GM12878 (cell line): Measurements from ENCODE around the gene BTF3L4. TPM values are rescaled to one million over a fixed set of nuclear protein-coding genes. Genes with fewer than 3 reads are reported as not detected.

Experiments used
- ATAC-seq: fragments of 200-7000 bp; cut with Tn5 transposase; 3 replicates; pipeline ENCODE4 v1.9.1; 2020; ENCODE audit warnings: mild to moderate bottlenecking, moderate library complexity
- BruUV-seq: library from RNA; stranded (reverse); fragments of 400-500 nt; replicated peaks from 2 replicates; lab custom pipeline; 2021; lab: Mats Ljungman, UMichigan
- CTCF ChIA-PET: fragments of 300-600 bp; sonication (Branson Sonifier 250); formaldehyde crosslinking; extraction: SDS; loops from one replicate; lab custom pipeline; 2021; ENCODE audit warnings: inconsistent platforms; lab: Yijun Ruan, JAX
- POLR2A ChIA-PET: fragments of 350-600 bp; formaldehyde crosslinking; extraction: SDS; loops from one replicate; lab custom pipeline; 2021; ENCODE audit warnings: inconsistent platforms; lab: Charles Lee
- RAD21 ChIA-PET: fragments of 300-600 bp; sonication (Branson Sonifier 250); formaldehyde crosslinking; loops from one replicate; lab custom pipeline; 2023; ENCODE audit warnings: antibody characterized with exemption; ENCODE audit not compliant: unreplicated experiment; lab: Charles Lee
- SMC1A ChIA-PET: fragments of 300-600 bp; sonication (Branson Sonifier 250); formaldehyde crosslinking; loops from one replicate; lab custom pipeline; 2023; ENCODE audit not compliant: unreplicated experiment, uncharacterized antibody; lab: Charles Lee
- DNase-seq: peaks from one replicate; pipeline ENCODE4 v3.0.0-alpha.2; 2011; ENCODE audit warnings: low read depth, low spot score
- FAIRE-seq: peaks from 3 replicates; lab custom pipeline; 2011; peaks lifted over from hg19 to GRCh38; lab: Jason Lieb, UNC
- H2AFZ ChIP-seq: 2 replicates; pipeline ENCODE4 v1.6.0; 2011; ENCODE audit warnings: low read depth, low read length, control low read depth; ENCODE audit not compliant: control insufficient read depth
- H3K27ac ChIP-seq: 2 replicates; pipeline ENCODE4 v1.5.1; 2011; ENCODE audit warnings: control low read depth; ENCODE audit not compliant: control insufficient read depth, insufficient read depth
- H3K27me3 ChIP-seq, 2 experiments: replicated peaks in 1 of 2; 2 replicates each; pipeline versions ENCODE4 v1.6.0 to v1.6.1; 2011; ENCODE audit warnings: low read length in 1 of 2; ENCODE audit not compliant: control insufficient read depth in 2 of 2, insufficient read depth in 2 of 2
- H3K36me3 ChIP-seq, 2 experiments: 2 replicates each; pipeline ENCODE4 v1.5.1; 2011; ENCODE audit warnings: low read length in 1 of 2; ENCODE audit not compliant: control insufficient read depth in 2 of 2, insufficient read depth in 2 of 2
- H3K4me1 ChIP-seq: 2 replicates; pipeline ENCODE4 v1.6.1; 2011; ENCODE audit warnings: mild to moderate bottlenecking, low read length, moderate library complexity, mixed read lengths; ENCODE audit not compliant: control insufficient read depth, insufficient read depth
- H3K4me2 ChIP-seq: 2 replicates; pipeline ENCODE4 v1.6.0; 2011; ENCODE audit warnings: control low read depth; ENCODE audit not compliant: control insufficient read depth, insufficient read depth
- H3K4me3 ChIP-seq: fragments of 200-600 bp; sonication (generic); 2 replicates; pipeline ENCODE4 v1.5.1; 2016
- H3K79me2 ChIP-seq: 2 replicates; pipeline ENCODE4 v1.6.0; 2011; ENCODE audit warnings: low read length; ENCODE audit not compliant: control insufficient read depth, insufficient read depth
- H3K9ac ChIP-seq: 2 replicates; pipeline ENCODE4 v1.8.0; 2011; ENCODE audit warnings: low read length, control low read depth, mixed read lengths; ENCODE audit not compliant: control insufficient read depth, insufficient read depth
- H3K9me3 ChIP-seq: replicated peaks from 3 replicates; pipeline ENCODE4 v1.5.1; 2011; ENCODE audit warnings: mild to moderate bottlenecking, low read length; ENCODE audit not compliant: control insufficient read depth, insufficient read depth
- H4K20me1 ChIP-seq: 2 replicates; pipeline ENCODE4 v1.6.0; 2011; ENCODE audit not compliant: control insufficient read depth, insufficient read depth
- MAX ChIP-seq: IDR thresholded peaks from 2 replicates; pipeline ENCODE4 v1.6.1; 2012; ENCODE audit warnings: low read depth, low read length, improper control_type of control experiment
- PAX8 ChIP-seq: fragments of 450-650 bp; IDR thresholded peaks from 2 replicates; pipeline ENCODE4 v1.6.1; 2017; ENCODE audit warnings: mild to moderate bottlenecking, moderate library complexity
- ZBTB40 ChIP-seq: fragments of 450-650 bp; IDR thresholded peaks from 2 replicates; pipeline ENCODE4 v1.6.1; 2016; ENCODE audit warnings: mild to moderate bottlenecking, moderate library complexity, borderline replicate concordance
- WGBS: methylation state at CpG from one replicate; pipeline ENCODE4 v1.1.6; 2016; ENCODE audit warnings: low lambda C conversion rate; ENCODE audit not compliant: insufficient replicate concordance, insufficient coverage; ENCODE audit errors: missing lambda C conversion rate; 5-methylcytosine and 5-hydroxymethylcytosine counted together
- in situ Hi-C: fragments of 300-500 bp; cut with MboI; formaldehyde crosslinking; loops from 9 replicates; pipeline ENCODE4 v1.14.3; 2018; ENCODE audit warnings: mixed read lengths
- intact Hi-C: fragments of 100-400 bp; cut with micrococcal nuclease; formaldehyde crosslinking; loops from one replicate; pipeline ENCODE4 v1.14.2; 2022; ENCODE audit not compliant: unreplicated experiment
- polyA plus RNA-seq, 11 experiments: library from polyadenylated mRNA; depleted of rRNA in 4 of 11; unstranded in 6 of 11; stranded (reverse) in 5 of 11; fragments of >200 nt; fragmentation: Nextera tagmentation in 4 of 11; fragmentation: Illumina TruSeq in 1 of 11; extraction: Ambion mirVana in 4 of 11; extraction: Trizol in 1 of 11; gene quantifications; 1 replicate in 1 of 11; 2 replicates in 10 of 11; pipeline versions ENCODE4 v1.2.1 to v1.2.3, GENCODE V29; 2011 to 2016; ENCODE audit warnings: inconsistent platforms in 2 of 11, missing spikeins in 2 of 11, low read depth in 1 of 11
- total RNA-seq, 4 experiments: library from RNA; depleted of rRNA in 3 of 4; stranded (reverse); fragments of >200 nt in 3 of 4; fragmentation: Illumina TruSeq in 1 of 4; extraction: Trizol in 1 of 4; gene quantifications; 2 replicates each; pipeline versions ENCODE4 v1.2.1 to v1.2.3, GENCODE V29; 2013 to 2021

BTF3L4 gene
- total and polyA plus RNA-seq, 10 of the 15 experiments (the other 5 are each of a cell fraction or from before 2014, with no cell fraction given) = 25.0 to 76.9 (median 66.8) TPM

GRCh38 chr1:52034050-52034384 lies 22.1 kb upstream of the BTF3L4 start:
- Histone ChIP-seq H3K36me3 (peaks cover 0 to 5% of the 10 kb centered on the region in 2 experiments; a peak in 1 of 4 replicates), H3K79me2 (peaks cover 40% of the 10 kb centered on the region), H3K27me3 (no peaks in the 10 kb centered on the region), H3K4me3 (peak overlapping the region; percentile 78; the same call in 1 of the 2 replicates), H4K20me1 (no peaks in the 10 kb centered on the region), H3K4me1 (peaks cover 12% of the 10 kb centered on the region), H3K9me3 (no peaks in the 10 kb centered on the region), H3K9ac (no peak overlapping the region), H2AFZ (peak overlapping the region; percentile 85), H3K27ac (peak overlapping the region; percentile 83), H3K4me2 (peak overlapping the region; percentile 68)
- ChIA-PET CTCF (interaction anchor here (1.4 to 1.5 kb wide), 2 partner anchors 21 to 137 kb away, joined by 7 to 10 read pairs; partner anchors contain the start of genes BTF3L4 and TXNDC12), POLR2A (interaction anchor here (1.3 to 6.0 kb wide), 4 partner anchors 20 to 274 kb away, joined by 3 to 37 read pairs (median 5); partner anchors contain the start of genes BTF3L4 and TXNDC12), SMC1A (interaction anchor here (1.1 to 3.6 kb wide), 2 partner anchors 16 to 22 kb away, joined by 5 to 13 read pairs; partner anchors contain the start of gene BTF3L4), RAD21 (interaction anchor here (1.1 to 1.3 kb wide), 2 partner anchors 156 to 331 kb away, joined by 3 to 4 read pairs; partner anchors contain the start of gene NRDC)
- WGBS = 65% methylated on average over 2 of the region's 2 CpGs
- DNase-seq (no peak), ATAC-seq (no peak), FAIRE-seq (no peak)
- BruUV-seq = no TSS peak
- in situ Hi-C loops (no loop called here), intact Hi-C loops (no loop called here)
- peak; percentile 75; the same call in 1 of the 2 replicates for TF ChIP-seq ZBTB40
- 0 out of 2 replicates have a peak, but pooled peaks have one; percentile 36 for TF ChIP-seq PAX8
- TF ChIP-seq MAX = no peak
